ENCODE data around the gene RBM6. TPM values are rescaled to one million over a fixed set of nuclear protein-coding genes. Genes with fewer than 3 reads are reported as not detected.

RBM6 gene
- total RNA-seq, 1 experiment from 2014 or later = 69.6 TPM

- Mint-ChIP-seq H3K9me3 (ENCODE audit: low read depth, unreplicated experiment) (no peaks in the 10 kb centered on the region), H3K27ac (ENCODE audit: unreplicated experiment) (no peak overlapping the region), H3K36me3 (ENCODE audit: insufficient read depth, unreplicated experiment) (peaks cover 24% of the 10 kb centered on the region), H3K27me3 (ENCODE audit: unreplicated experiment) (no peaks in the 10 kb centered on the region), H3K4me3 (ENCODE audit: low read depth, unreplicated experiment) (no peak overlapping the region), H3K4me1 (ENCODE audit: low read depth, unreplicated experiment) (peaks cover 24% of the 10 kb centered on the region)
- CTCF ChIA-PET = interaction anchor here (0.6 kb wide), 2 partner anchors 91 to 1826 kb away, joined by 3 to 4 read pairs; no protein-coding TSS in a partner anchor
- no peak for TF ChIP-seq CTCF (IDR thresholded peaks at IDR 0.05; ENCODE audit: unreplicated experiment)
- intact Hi-C loops (cut with micrococcal nuclease; ENCODE audit: unreplicated experiment) = loop anchor here (5.0 kb wide), 1 partner anchor 106 kb away; the partner anchor contains the start of gene INKA1
- no TSS peak for BruUV-seq (replicated peaks)
- no peak for DNase-seq
Observed at GRCh38 chr3:49908373-49909199, 31.4 kb upstream of the RBM6 start.

- Mint-ChIP-seq H3K4me3 (ENCODE audit: low read depth, unreplicated experiment) (no peak overlapping the region), H3K27ac (ENCODE audit: unreplicated experiment) (peak overlapping the region; percentile 13), H3K27me3 (ENCODE audit: unreplicated experiment) (no peaks in the 10 kb centered on the region), H3K36me3 (ENCODE audit: insufficient read depth, unreplicated experiment) (peaks cover 13% of the 10 kb centered on the region), H3K9me3 (ENCODE audit: low read depth, unreplicated experiment) (no peaks in the 10 kb centered on the region), H3K4me1 (ENCODE audit: low read depth, unreplicated experiment) (peaks cover 30% of the 10 kb centered on the region)
- intact Hi-C loops (cut with micrococcal nuclease; ENCODE audit: unreplicated experiment) = no loop called here
- CTCF ChIA-PET = no interaction called here
- BruUV-seq (replicated peaks) = no TSS peak
- TF ChIP-seq CTCF (IDR thresholded peaks at IDR 0.05; ENCODE audit: unreplicated experiment) = no peak
- DNase-seq = no peak
Observed at GRCh38 chr3:49910409-49911123, 29.4 kb upstream of the RBM6 start.

- no peak for TF ChIP-seq CTCF (IDR thresholded peaks at IDR 0.05; ENCODE audit: unreplicated experiment)
- H3K4me3 Mint-ChIP-seq (ENCODE audit: low read depth, unreplicated experiment) = no peak overlapping the region
- H3K27me3 Mint-ChIP-seq (ENCODE audit: unreplicated experiment) = no peaks in the 10 kb centered on the region
- H3K4me1 Mint-ChIP-seq (ENCODE audit: low read depth, unreplicated experiment) = peaks cover 24% of the 10 kb centered on the region
- intact Hi-C loops (cut with micrococcal nuclease; ENCODE audit: unreplicated experiment) = no loop called here
- CTCF ChIA-PET = no interaction called here
- peaks cover 8% of the 10 kb centered on the region for H3K36me3 Mint-ChIP-seq (ENCODE audit: insufficient read depth, unreplicated experiment)
- no peaks in the 10 kb centered on the region for H3K9me3 Mint-ChIP-seq (ENCODE audit: low read depth, unreplicated experiment)
- H3K27ac Mint-ChIP-seq (ENCODE audit: unreplicated experiment) = no peak overlapping the region
- BruUV-seq (replicated peaks) = no TSS peak
- no peak for DNase-seq
Observed at GRCh38 chr3:49911124-49911420, 28.9 kb upstream of the RBM6 start.

- peaks cover 19% of the 10 kb centered on the region for H3K4me1 Mint-ChIP-seq (ENCODE audit: low read depth, unreplicated experiment)
- no peak overlapping the region for H3K4me3 Mint-ChIP-seq (ENCODE audit: low read depth, unreplicated experiment)
- BruUV-seq (replicated peaks) = no TSS peak
- DNase-seq = no peak
- no peak overlapping the region for H3K27ac Mint-ChIP-seq (ENCODE audit: unreplicated experiment)
- no peaks in the 10 kb centered on the region for H3K27me3 Mint-ChIP-seq (ENCODE audit: unreplicated experiment)
- peaks cover 6% of the 10 kb centered on the region for H3K36me3 Mint-ChIP-seq (ENCODE audit: insufficient read depth, unreplicated experiment)
- no peaks in the 10 kb centered on the region for H3K9me3 Mint-ChIP-seq (ENCODE audit: low read depth, unreplicated experiment)
- intact Hi-C loops (cut with micrococcal nuclease; ENCODE audit: unreplicated experiment) = no loop called here
- CTCF ChIA-PET = interaction anchor here (0.5 kb wide), 1 partner anchor 17 kb away, joined by 6 read pairs; no protein-coding TSS in a partner anchor
- no peak for TF ChIP-seq CTCF (IDR thresholded peaks at IDR 0.05; ENCODE audit: unreplicated experiment)
Observed at GRCh38 chr3:49911611-49912010, 28.3 kb upstream of the RBM6 start.
